Keratinocyte (primary cell): ENCODE measurements around the gene METTL1. TPM values are rescaled to one million over a fixed set of nuclear protein-coding genes. Genes with fewer than 3 reads are reported as not detected.

Experiments used
- DNase-seq: peaks from one replicate; pipeline ENCODE4 v3.0.0-alpha.2; 2011; ENCODE audit warnings: low read depth, missing footprints, low spot score
- FAIRE-seq: peaks from 2 replicates; lab custom pipeline; 2011; peaks lifted over from hg19 to GRCh38; lab: Jason Lieb, UNC
- H2AFZ ChIP-seq: 2 replicates; pipeline ENCODE4 v1.6.0; 2012; ENCODE audit warnings: low read length, control low read depth, inconsistent platforms; ENCODE audit not compliant: control insufficient read depth
- H3K27ac ChIP-seq: 2 replicates; pipeline ENCODE4 v1.5.1; 2011; ENCODE audit warnings: low read length; ENCODE audit not compliant: control insufficient read depth, insufficient read depth
- H3K27me3 ChIP-seq: 3 replicates; pipeline ENCODE4 v1.6.0; 2011; ENCODE audit warnings: low read length; ENCODE audit not compliant: control insufficient read depth, insufficient read depth; ENCODE audit errors: extremely low read depth
- H3K36me3 ChIP-seq, 2 experiments: 2 replicates in 1 of 2; 3 replicates in 1 of 2; pipeline ENCODE4 v1.5.1; 2011; ENCODE audit warnings: low read length in 2 of 2, mild to moderate bottlenecking in 1 of 2; ENCODE audit not compliant: control insufficient read depth in 2 of 2, insufficient read depth in 2 of 2; ENCODE audit errors: extremely low read depth in 1 of 2
- H3K4me1 ChIP-seq: 3 replicates; pipeline ENCODE4 v1.5.1; 2011; ENCODE audit warnings: low read length; ENCODE audit not compliant: control insufficient read depth, insufficient read depth; ENCODE audit errors: extremely low read depth
- H3K4me2 ChIP-seq: 3 replicates; pipeline ENCODE4 v1.6.0; 2011; ENCODE audit warnings: low read depth, low read length; ENCODE audit not compliant: control insufficient read depth, insufficient read depth; ENCODE audit errors: extremely low read depth
- H3K4me3 ChIP-seq, 3 experiments: fragments of 200-600 bp in 1 of 3; sonication (generic) in 1 of 3; 2 replicates in 2 of 3; 3 replicates in 1 of 3; pipeline ENCODE4 v1.5.1; 2011 to 2016; ENCODE audit warnings: low read length in 3 of 3, mild to moderate bottlenecking in 3 of 3, control low read depth in 2 of 3, inconsistent platforms in 1 of 3, low read depth in 1 of 3, mixed read lengths in 1 of 3, mixed run types in 1 of 3, moderate library complexity in 1 of 3; ENCODE audit not compliant: control insufficient read depth in 2 of 3, insufficient read depth in 2 of 3; ENCODE audit errors: extremely low read depth in 1 of 3
- H3K79me2 ChIP-seq: 2 replicates; pipeline ENCODE4 v1.6.0; 2012; ENCODE audit warnings: low read length; ENCODE audit not compliant: control insufficient read depth, insufficient read depth
- H3K9ac ChIP-seq: 3 replicates; pipeline ENCODE4 v1.6.0; 2011; ENCODE audit warnings: low read length; ENCODE audit not compliant: control insufficient read depth, insufficient read depth; ENCODE audit errors: extremely low read depth
- H3K9me1 ChIP-seq: 3 replicates; pipeline ENCODE4 v1.6.0; 2011; ENCODE audit warnings: low read length; ENCODE audit not compliant: control insufficient read depth, insufficient read depth; ENCODE audit errors: extremely low read depth
- H3K9me3 ChIP-seq: 2 replicates; pipeline ENCODE4 v1.5.1; 2012; ENCODE audit warnings: low read depth, low read length; ENCODE audit not compliant: control insufficient read depth
- H4K20me1 ChIP-seq: 3 replicates; pipeline ENCODE4 v1.6.0; 2011; ENCODE audit warnings: low read length; ENCODE audit not compliant: control insufficient read depth, insufficient read depth; ENCODE audit errors: extremely low read depth
- CTCF ChIP-seq, 3 experiments: IDR thresholded peaks in 1 of 3; conservative IDR thresholded peaks in 1 of 3; optimal IDR thresholded peaks in 1 of 3; 2 replicates in 2 of 3; 3 replicates in 1 of 3; pipeline versions ENCODE3 to v1.5.1; 2011; ENCODE audit warnings: low read length in 3 of 3, mild to moderate bottlenecking in 3 of 3, moderate library complexity in 2 of 3, control low read depth in 1 of 3, inconsistent platforms in 1 of 3; ENCODE audit not compliant: insufficient read depth in 2 of 3; ENCODE audit errors: extremely low read depth in 1 of 3
- EZH2 ChIP-seq: IDR thresholded peaks from one replicate; pipeline ENCODE4 v1.6.1; 2012; ENCODE audit warnings: inconsistent platforms, mild to moderate bottlenecking, low read length, moderate library complexity
- dilution Hi-C: fragments of 300-500 bp; cut with MboI; formaldehyde crosslinking; loops from one replicate; pipeline ENCODE4 v1.7.0; 2020; ENCODE audit warnings: low sequenced_read_pairs; ENCODE audit not compliant: extremely low pct_ligation_motif_present
- polyA plus RNA-seq, 5 experiments: library from polyadenylated mRNA; depleted of rRNA in 3 of 5; stranded (reverse) in 3 of 5; stranded (forward) in 1 of 5; unstranded in 1 of 5; fragments of >200 nt; gene quantifications; 1 replicate in 1 of 5; 2 replicates in 3 of 5; 3 replicates in 1 of 5; pipeline versions ENCODE4 v1.2.1 to v1.2.3, GENCODE V29; 2011 to 2012; ENCODE audit warnings: missing spikeins in 2 of 5, low read depth in 1 of 5, low replicate concordance in 1 of 5

METTL1 gene
- polyA plus RNA-seq, 1 donor (not counting 4 experiments of a cell fraction or from before 2014, with no cell fraction given) = 24.5 TPM

DNA sequence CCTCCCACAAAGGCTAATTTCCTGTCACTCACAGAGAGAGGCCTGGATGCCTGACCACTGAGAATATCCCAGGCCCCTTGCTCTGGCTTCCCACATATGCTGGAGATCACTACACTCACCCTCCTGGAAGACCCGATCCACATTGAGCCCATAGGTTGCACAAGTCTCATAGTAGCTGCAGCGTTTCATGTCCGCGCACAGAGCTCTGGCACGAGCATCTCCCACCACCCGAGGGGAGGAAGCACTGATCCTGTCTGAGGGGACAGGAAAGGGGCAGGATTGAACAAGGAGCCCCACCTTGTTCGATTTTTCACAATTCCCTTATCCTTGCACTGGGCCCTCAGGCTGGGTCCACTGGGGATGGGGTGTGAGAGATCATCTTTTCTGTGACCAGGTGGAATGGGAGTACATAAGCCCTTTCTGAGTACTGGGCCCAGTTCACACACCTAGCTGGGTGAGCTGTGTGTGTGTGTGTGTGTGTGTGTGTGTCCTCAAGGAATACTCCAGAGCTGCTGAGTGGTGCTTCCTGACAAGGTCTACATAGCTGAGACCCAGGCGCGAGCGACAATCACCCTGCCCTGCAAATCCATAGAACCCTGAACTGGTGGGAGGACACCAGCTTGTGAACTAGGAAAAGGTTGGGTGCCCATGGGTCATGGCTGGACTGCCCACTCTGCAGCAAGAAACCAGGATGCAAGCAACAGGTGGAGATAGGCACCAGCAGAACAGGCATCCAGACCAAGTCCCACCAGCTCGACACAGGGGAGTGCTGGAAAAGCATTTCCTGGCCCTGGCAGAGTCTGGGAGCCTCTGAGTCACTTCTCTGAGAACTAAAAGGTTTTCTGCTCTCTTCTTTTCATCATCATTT is 38.9 kb downstream of the METTL1 start:
- no peak overlapping the region for H2AFZ ChIP-seq
- dilution Hi-C loops = loop anchor here (25.0 kb wide), 1 partner anchor 146 kb away; the partner anchor contains the start of gene PIP4K2C
- H3K27ac ChIP-seq = no peak overlapping the region
- H3K4me3 ChIP-seq = no peak overlapping the region
- no peak overlapping the region for H3K9ac ChIP-seq
- no peaks in the 10 kb centered on the region for H4K20me1 ChIP-seq
- H3K36me3 ChIP-seq = no peaks in the 10 kb centered on the region
- no peaks in the 10 kb centered on the region for H3K9me1 ChIP-seq
- TF ChIP-seq EZH2 = no peak
- TF ChIP-seq CTCF (optimal IDR thresholded peaks at IDR 0.05 in 1 of 3, IDR thresholded peaks at IDR 0.05 in 1 of 3, conservative IDR thresholded peaks at IDR 0.05 in 1 of 3; ENCODE audit: extremely low read depth in 1 of 3, insufficient read depth in 2 of 3, low read length in 3 of 3) = no peak
- FAIRE-seq (no peak), DNase-seq (no peak)
- no peaks in the 10 kb centered on the region for H3K9me3 ChIP-seq
- peaks cover 36% of the 10 kb centered on the region for H3K27me3 ChIP-seq
- peaks cover 15% of the 10 kb centered on the region for H3K4me1 ChIP-seq
- no peaks in the 10 kb centered on the region for H3K79me2 ChIP-seq
- H3K4me2 ChIP-seq = no peak overlapping the region

DNA sequence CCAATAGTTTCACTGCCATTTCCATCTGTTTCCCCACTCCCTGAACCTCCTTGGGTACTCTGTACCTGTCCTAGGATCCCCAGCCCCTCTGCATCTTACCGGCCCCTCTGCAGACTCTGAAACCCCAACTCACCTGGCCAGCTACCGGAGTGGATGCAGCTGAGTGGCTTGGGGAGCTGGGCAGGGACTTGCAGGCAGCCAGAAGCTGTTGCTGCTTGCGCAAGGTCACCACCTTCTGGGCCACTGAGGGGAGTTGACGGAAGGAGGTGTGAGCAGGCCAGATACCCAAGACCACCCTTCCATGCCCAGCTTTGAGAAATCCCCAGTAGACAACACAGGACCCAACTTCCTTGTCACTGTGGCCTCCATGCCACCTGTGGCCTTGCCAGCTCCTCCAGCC is 39.6 kb downstream of the METTL1 start:
- peaks cover 30% of the 10 kb centered on the region for H3K27me3 ChIP-seq
- no peaks in the 10 kb centered on the region for H3K79me2 ChIP-seq
- no peak overlapping the region for H3K9ac ChIP-seq
- TF ChIP-seq CTCF (optimal IDR thresholded peaks at IDR 0.05 in 1 of 3, IDR thresholded peaks at IDR 0.05 in 1 of 3, conservative IDR thresholded peaks at IDR 0.05 in 1 of 3; ENCODE audit: extremely low read depth in 1 of 3, insufficient read depth in 2 of 3, low read length in 3 of 3) = no peak
- no peak for TF ChIP-seq EZH2
- peaks cover 15% of the 10 kb centered on the region for H3K4me1 ChIP-seq
- peaks cover 0 to 2% of the 10 kb centered on the region in 2 experiments for H3K36me3 ChIP-seq
- no peak overlapping the region for H3K4me3 ChIP-seq
- no peak overlapping the region for H2AFZ ChIP-seq
- dilution Hi-C loops = loop anchor here (25.0 kb wide), 1 partner anchor 145 kb away; the partner anchor contains the start of gene PIP4K2C
- no peak overlapping the region for H3K4me2 ChIP-seq
- FAIRE-seq (no peak), DNase-seq (no peak)
- H3K9me3 ChIP-seq = no peaks in the 10 kb centered on the region
- no peaks in the 10 kb centered on the region for H3K9me1 ChIP-seq
- no peak overlapping the region for H3K27ac ChIP-seq
- no peaks in the 10 kb centered on the region for H4K20me1 ChIP-seq
